Uterus (tissue), 4 donors: ENCODE measurements around the gene PEMT. TPM values are rescaled to one million over a fixed set of nuclear protein-coding genes. Genes with fewer than 3 reads are reported as not detected.

Experiments used
- DNase-seq, 2 donors: peaks; one replicate each; pipeline ENCODE4 v3.0.0-alpha.2; 2019 to 2020
- H3K27ac ChIP-seq, 2 donors: fragments of 200-600 bp; sonication (generic); 1 replicate in 1 of 2; 2 replicates in 1 of 2; pipeline ENCODE4 v1.5.1; 2016 to 2018
- H3K27me3 ChIP-seq, 2 donors: fragments of 200-600 bp; sonication (generic); one replicate each; pipeline ENCODE4 v1.5.1; 2018 to 2019; ENCODE audit warnings: control low read depth in 1 of 2
- H3K36me3 ChIP-seq, 2 donors: fragments of 200-600 bp; sonication (generic); one replicate each; pipeline ENCODE4 v1.5.1; 2019; ENCODE audit warnings: control low read depth in 1 of 2
- H3K4me1 ChIP-seq, 2 donors: fragments of 200-600 bp; sonication (generic); one replicate each; pipeline ENCODE4 v1.5.1; 2018 to 2019; ENCODE audit warnings: control low read depth in 1 of 2
- H3K4me3 ChIP-seq, 2 donors: fragments of 200-600 bp; sonication (generic); 1 replicate in 1 of 2; 2 replicates in 1 of 2; pipeline ENCODE4 v1.5.1; 2018 to 2019; ENCODE audit warnings: mild to moderate bottlenecking in 1 of 2
- H3K9me3 ChIP-seq, 2 donors: fragments of 200-600 bp; sonication (generic); one replicate each; pipeline ENCODE4 v1.5.1; 2019; ENCODE audit warnings: control low read depth in 1 of 2
- POLR2A ChIP-seq, 2 donors: fragments of 450-650 bp; IDR thresholded peaks; one replicate each; pipeline ENCODE4 v1.6.1; 2016; ENCODE audit warnings: antibody characterized with exemption in 2 of 2, mild to moderate bottlenecking in 1 of 2, moderate library complexity in 1 of 2
- intact Hi-C: fragments of 100-400 bp; cut with DNase I; formaldehyde crosslinking; loops from one replicate; pipeline ENCODE4 v1.15.1; 2023; ENCODE audit warnings: low total_unique reads
- total RNA-seq, 4 donors: library from RNA; depleted of rRNA in 3 of 4; stranded (reverse); fragments of >200 nt in 3 of 4; gene quantifications; one replicate each; pipeline versions ENCODE4 v1.1.0 to v1.2.4, GENCODE V29; 2014 to 2023
- TF ChIP-seq, protein P1 (sequence below), 4 experiments: fragments of 200-600 bp in 2 of 4; fragments of 450-650 bp in 2 of 4; sonication (generic) in 2 of 4; IDR thresholded peaks; one replicate each; pipeline ENCODE4 v1.5.1; 2016 to 2019; ENCODE audit warnings: antibody characterized with exemption in 4 of 4, mild to moderate bottlenecking in 2 of 4, moderate library complexity in 1 of 4
- donor health status: DM: yes; HTN: yes; CAD: no.

Gene PEMT
- total RNA-seq, 4 donors from 2014 or later, result 26.3 to 61.7 (median 32.2) TPM

DNA sequence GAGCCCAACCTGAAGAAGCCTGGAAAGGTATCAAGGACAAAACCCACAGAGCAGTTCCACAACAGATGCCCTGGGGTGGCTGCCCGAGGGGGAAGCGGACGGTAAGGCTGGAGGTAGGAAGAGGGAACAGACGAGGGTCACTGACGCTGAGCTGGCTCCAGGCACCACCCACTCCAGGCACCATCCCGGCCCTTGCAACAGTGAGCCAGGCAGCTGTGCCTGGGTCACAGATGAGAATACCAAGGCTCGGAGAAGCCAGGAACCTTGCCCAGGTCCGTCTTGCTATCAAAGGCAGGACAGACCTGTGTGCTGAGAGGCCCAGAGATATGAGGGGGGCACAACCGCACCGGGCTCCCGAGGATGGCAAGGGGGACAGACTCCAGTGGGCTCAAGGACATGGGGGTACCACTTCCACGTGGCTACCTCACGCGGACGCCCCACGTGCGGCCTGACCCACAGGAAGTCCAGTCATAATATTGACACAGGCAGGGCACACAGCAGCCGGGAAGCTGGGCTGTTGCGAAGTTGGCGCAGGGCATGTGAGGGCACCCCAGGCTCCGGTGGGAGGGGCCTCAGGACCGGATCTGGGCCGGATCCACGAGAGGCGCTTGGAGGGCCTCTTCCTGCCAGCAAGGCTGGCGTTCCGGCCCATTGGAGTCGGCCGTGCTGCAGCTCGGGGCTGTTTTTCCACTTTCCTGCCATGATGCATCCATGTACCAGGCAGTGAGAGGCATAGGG, 29.9 kb downstream of the PEMT start:
- TF ChIP-seq, protein P1, sequence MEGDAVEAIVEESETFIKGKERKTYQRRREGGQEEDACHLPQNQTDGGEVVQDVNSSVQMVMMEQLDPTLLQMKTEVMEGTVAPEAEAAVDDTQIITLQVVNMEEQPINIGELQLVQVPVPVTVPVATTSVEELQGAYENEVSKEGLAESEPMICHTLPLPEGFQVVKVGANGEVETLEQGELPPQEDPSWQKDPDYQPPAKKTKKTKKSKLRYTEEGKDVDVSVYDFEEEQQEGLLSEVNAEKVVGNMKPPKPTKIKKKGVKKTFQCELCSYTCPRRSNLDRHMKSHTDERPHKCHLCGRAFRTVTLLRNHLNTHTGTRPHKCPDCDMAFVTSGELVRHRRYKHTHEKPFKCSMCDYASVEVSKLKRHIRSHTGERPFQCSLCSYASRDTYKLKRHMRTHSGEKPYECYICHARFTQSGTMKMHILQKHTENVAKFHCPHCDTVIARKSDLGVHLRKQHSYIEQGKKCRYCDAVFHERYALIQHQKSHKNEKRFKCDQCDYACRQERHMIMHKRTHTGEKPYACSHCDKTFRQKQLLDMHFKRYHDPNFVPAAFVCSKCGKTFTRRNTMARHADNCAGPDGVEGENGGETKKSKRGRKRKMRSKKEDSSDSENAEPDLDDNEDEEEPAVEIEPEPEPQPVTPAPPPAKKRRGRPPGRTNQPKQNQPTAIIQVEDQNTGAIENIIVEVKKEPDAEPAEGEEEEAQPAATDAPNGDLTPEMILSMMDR (IDR thresholded peaks at IDR 0.05), result no peak
- TF ChIP-seq POLR2A (IDR thresholded peaks at IDR 0.05), result peak in 1 of 2 donors; percentile 23
- H3K27me3 ChIP-seq, result no peaks in the 10 kb centered on the region
- no peak overlapping the region for H3K4me3 ChIP-seq
- H3K9me3 ChIP-seq, result no peaks in the 10 kb centered on the region
- peak overlapping the region; percentile 14 to 23 for H3K27ac ChIP-seq
- no peaks in the 10 kb centered on the region for H3K36me3 ChIP-seq
- intact Hi-C loops, result no loop called here
- H3K4me1 ChIP-seq, result no peaks in the 10 kb centered on the region
- peak in 1 of 2 donors; percentile 50 for DNase-seq

DNA sequence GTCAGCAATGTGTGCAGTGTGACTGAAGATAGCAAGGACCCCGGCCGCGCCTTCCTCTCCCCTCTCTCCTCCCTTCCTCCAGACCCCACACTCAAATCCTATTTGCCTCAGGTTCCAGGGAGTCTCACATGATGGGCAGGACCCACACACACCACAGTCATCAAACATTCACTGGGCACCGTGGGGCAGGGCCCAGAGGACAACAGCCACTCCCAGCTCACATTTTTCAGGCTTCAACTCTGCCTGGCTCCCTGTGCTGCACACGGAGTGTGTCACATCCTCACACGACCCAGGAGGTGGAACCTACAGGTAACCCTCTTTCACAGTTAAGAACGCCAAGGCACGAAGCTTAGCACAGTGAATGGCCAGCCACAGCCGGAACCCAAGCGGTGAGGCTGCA, 30.5 kb downstream of the PEMT start:
- Histone ChIP-seq H3K4me1 (no peaks in the 10 kb centered on the region), H3K27ac (peak overlapping the region; percentile 14 to 23), H3K9me3 (no peaks in the 10 kb centered on the region), H3K27me3 (no peaks in the 10 kb centered on the region), H3K36me3 (no peaks in the 10 kb centered on the region), H3K4me3 (no peak overlapping the region)
- TF ChIP-seq POLR2A (IDR thresholded peaks at IDR 0.05), result no peak
- TF ChIP-seq, protein P1 (IDR thresholded peaks at IDR 0.05), result no peak
- intact Hi-C loops, result no loop called here
- DNase-seq, result no peak

DNA sequence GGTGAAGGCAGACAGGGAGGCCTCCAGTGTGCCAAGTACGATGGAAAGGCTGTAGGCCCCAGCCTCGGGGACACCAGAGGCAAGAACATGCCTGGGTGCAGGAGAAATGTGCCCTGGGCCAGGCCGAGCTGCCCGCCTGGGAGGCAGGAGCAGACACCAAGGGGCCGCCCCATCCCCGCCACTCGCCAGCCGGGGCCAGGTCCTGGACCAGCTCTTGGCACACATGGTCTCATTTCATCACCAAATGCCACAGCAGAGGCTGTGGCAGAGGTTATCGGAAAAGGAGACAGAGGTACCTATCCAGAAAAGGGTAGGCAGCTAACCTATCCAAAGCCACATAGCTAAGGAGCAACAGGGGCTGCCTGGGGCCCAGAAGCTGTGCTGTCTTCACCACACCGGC, 31.3 kb downstream of the PEMT start:
- no peak for DNase-seq
- Histone ChIP-seq H3K4me1 (no peaks in the 10 kb centered on the region), H3K27ac (no peak overlapping the region), H3K27me3 (no peaks in the 10 kb centered on the region), H3K36me3 (no peaks in the 10 kb centered on the region), H3K9me3 (no peaks in the 10 kb centered on the region), H3K4me3 (no peak overlapping the region)
- TF ChIP-seq POLR2A (IDR thresholded peaks at IDR 0.05), result no peak
- TF ChIP-seq, protein P1 (IDR thresholded peaks at IDR 0.05), result no peak
- intact Hi-C loops, result no loop called here

DNA sequence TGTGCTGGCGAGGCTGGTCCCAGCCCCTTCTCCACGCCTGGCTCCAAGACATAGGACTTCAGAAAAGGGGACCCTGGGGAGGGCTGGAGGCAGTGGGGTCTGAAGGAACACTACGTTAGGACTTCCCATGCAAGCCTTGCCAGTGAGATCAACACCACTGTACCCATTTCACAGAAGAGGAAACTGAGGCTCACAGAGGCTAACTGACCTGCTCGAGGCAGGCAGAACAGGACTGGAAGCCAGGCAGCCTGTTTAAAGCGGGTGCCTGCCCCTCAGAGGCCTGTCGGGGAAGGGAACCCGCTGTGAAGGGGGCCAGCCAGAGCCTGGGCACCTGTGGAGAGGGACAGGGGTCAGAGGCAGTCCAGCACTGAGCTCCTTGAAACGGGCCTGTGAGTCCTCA, 32.3 kb downstream of the PEMT start:
- H3K4me3 ChIP-seq, result no peak overlapping the region
- no peaks in the 10 kb centered on the region for H3K36me3 ChIP-seq
- TF ChIP-seq, protein P1 (IDR thresholded peaks at IDR 0.05), result no peak
- no peak for TF ChIP-seq POLR2A (IDR thresholded peaks at IDR 0.05)
- H3K4me1 ChIP-seq, result no peaks in the 10 kb centered on the region
- no peaks in the 10 kb centered on the region for H3K27me3 ChIP-seq
- H3K9me3 ChIP-seq, result no peaks in the 10 kb centered on the region
- no peak for DNase-seq
- no peak overlapping the region for H3K27ac ChIP-seq
- intact Hi-C loops, result no loop called here

DNA sequence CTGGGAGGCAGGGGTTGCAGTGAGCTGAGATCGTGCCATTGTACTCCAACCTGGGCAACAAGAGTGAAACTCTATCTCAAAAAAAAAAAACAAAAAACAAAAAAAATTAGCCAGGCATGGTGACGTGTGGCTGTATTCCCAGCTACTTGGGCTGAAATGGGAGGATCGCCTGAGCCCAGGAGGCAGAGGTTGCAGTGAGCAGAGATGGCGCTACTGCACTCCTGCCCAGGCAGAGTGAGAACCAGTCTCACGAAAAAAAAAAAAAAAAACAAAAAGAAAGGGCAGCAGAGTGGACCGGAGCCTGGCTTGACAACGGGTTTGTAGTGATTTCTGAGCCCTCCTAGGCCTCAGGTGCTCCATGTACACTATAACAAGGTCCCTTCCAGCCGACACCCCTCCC, 33.1 kb downstream of the PEMT start:
- Histone ChIP-seq H3K4me3 (no peak overlapping the region), H3K9me3 (no peaks in the 10 kb centered on the region), H3K4me1 (no peaks in the 10 kb centered on the region), H3K27me3 (no peaks in the 10 kb centered on the region), H3K36me3 (no peaks in the 10 kb centered on the region), H3K27ac (no peak overlapping the region)
- TF ChIP-seq, protein P1 (IDR thresholded peaks at IDR 0.05), result no peak
- no peak for TF ChIP-seq POLR2A (IDR thresholded peaks at IDR 0.05)
- intact Hi-C loops, result no loop called here
- no peak for DNase-seq
